Mucosa of stomach (tissue), 1 donor: Measurements from ENCODE around the gene SLC6A6.

Source experiments
- H3K27me3 ChIP-seq: one replicate; pipeline ENCODE4 v1.7.0; 2013; ENCODE audit warnings: mild to moderate bottlenecking, low read length; ENCODE audit not compliant: control insufficient read depth, insufficient read depth
- H3K36me3 ChIP-seq: one replicate; pipeline ENCODE4 v1.7.0; 2013; ENCODE audit warnings: low read length; ENCODE audit not compliant: control insufficient read depth, insufficient read depth
- H3K4me1 ChIP-seq: one replicate; pipeline ENCODE4 v1.7.0; 2013; ENCODE audit warnings: mild to moderate bottlenecking, low read length; ENCODE audit not compliant: control insufficient read depth, insufficient read depth
- H3K4me3 ChIP-seq: one replicate; pipeline ENCODE4 v1.7.0; 2013; ENCODE audit warnings: low read length
- H3K9ac ChIP-seq: one replicate; pipeline ENCODE4 v1.7.0; 2013; ENCODE audit warnings: mild to moderate bottlenecking, low read length, moderate library complexity
- H3K9me3 ChIP-seq: one replicate; pipeline ENCODE4 v1.7.0; 2013; ENCODE audit warnings: mild to moderate bottlenecking, low read length, moderate library complexity; ENCODE audit not compliant: control insufficient read depth
- donor health status: Pancreatic carcinoma.

The SLC6A6 gene

GRCh38 chr3:14463330-14464140, 61.1 kb downstream of the SLC6A6 start:
- Histone ChIP-seq H3K4me3 (no peak overlapping the region), H3K36me3 (peaks cover 6% of the 10 kb centered on the region), H3K9ac (no peak overlapping the region), H3K27me3 (no peaks in the 10 kb centered on the region), H3K9me3 (no peaks in the 10 kb centered on the region), H3K4me1 (peaks cover 34% of the 10 kb centered on the region)

- Histone ChIP-seq H3K9ac (no peak overlapping the region), H3K4me1 (peaks cover 29% of the 10 kb centered on the region), H3K36me3 (peaks cover 6% of the 10 kb centered on the region), H3K4me3 (no peak overlapping the region), H3K9me3 (no peaks in the 10 kb centered on the region), H3K27me3 (no peaks in the 10 kb centered on the region)
These were observed 61.7 kb downstream of the SLC6A6 start for GRCh38 chr3:14464141-14464465.

- peaks cover 24% of the 10 kb centered on the region for H3K4me1 ChIP-seq
- H3K36me3 ChIP-seq = peaks cover 6% of the 10 kb centered on the region
- H3K9ac ChIP-seq = no peak overlapping the region
- H3K27me3 ChIP-seq = no peaks in the 10 kb centered on the region
- H3K4me3 ChIP-seq = no peak overlapping the region
- H3K9me3 ChIP-seq = no peaks in the 10 kb centered on the region
These were observed 62.1 kb downstream of the SLC6A6 start for GRCh38 chr3:14464521-14464920.

GRCh38 chr3:14465425-14465824, 63.0 kb downstream of the SLC6A6 start:
- Histone ChIP-seq H3K9ac (no peak overlapping the region), H3K36me3 (peaks cover 6% of the 10 kb centered on the region), H3K9me3 (no peaks in the 10 kb centered on the region), H3K4me1 (peaks cover 15% of the 10 kb centered on the region), H3K4me3 (no peak overlapping the region), H3K27me3 (no peaks in the 10 kb centered on the region)

- H3K4me3 ChIP-seq = no peak overlapping the region
These were observed 63.9 kb downstream of the SLC6A6 start for GRCh38 chr3:14466179-14466903.

GRCh38 chr3:14467814-14468620, 65.6 kb downstream of the SLC6A6 start:
- H3K4me3 ChIP-seq = no peak overlapping the region
- no peak overlapping the region for H3K9ac ChIP-seq
- H3K9me3 ChIP-seq = no peaks in the 10 kb centered on the region
- no peaks in the 10 kb centered on the region for H3K27me3 ChIP-seq
- peaks cover 6% of the 10 kb centered on the region for H3K36me3 ChIP-seq
- H3K4me1 ChIP-seq = no peaks in the 10 kb centered on the region

More at GRCh38 chr3:14466179-14466903, 63.9 kb downstream of the SLC6A6 start:
- no peak overlapping the region for H3K9ac ChIP-seq
- H3K27me3 ChIP-seq = no peaks in the 10 kb centered on the region
- no peaks in the 10 kb centered on the region for H3K9me3 ChIP-seq
- H3K4me1 ChIP-seq = peaks cover 6% of the 10 kb centered on the region
- peaks cover 6% of the 10 kb centered on the region for H3K36me3 ChIP-seq

- Histone ChIP-seq H3K4me3 (no peak overlapping the region), H3K27me3 (no peaks in the 10 kb centered on the region), H3K4me1 (no peaks in the 10 kb centered on the region), H3K36me3 (peaks cover 6% of the 10 kb centered on the region), H3K9ac (no peak overlapping the region), H3K9me3 (no peaks in the 10 kb centered on the region)
These were observed 66.2 kb downstream of the SLC6A6 start for GRCh38 chr3:14468621-14468981.

- H3K9me3 ChIP-seq = no peaks in the 10 kb centered on the region
- no peak overlapping the region for H3K4me3 ChIP-seq
- no peaks in the 10 kb centered on the region for H3K27me3 ChIP-seq
- H3K4me1 ChIP-seq = no peaks in the 10 kb centered on the region
- H3K36me3 ChIP-seq = peaks cover 6% of the 10 kb centered on the region
- no peak overlapping the region for H3K9ac ChIP-seq
These were observed 68.1 kb downstream of the SLC6A6 start for GRCh38 chr3:14470461-14470860.

- Histone ChIP-seq H3K27me3 (no peaks in the 10 kb centered on the region), H3K9me3 (no peaks in the 10 kb centered on the region), H3K4me3 (no peak overlapping the region), H3K9ac (no peak overlapping the region), H3K4me1 (no peaks in the 10 kb centered on the region), H3K36me3 (peaks cover 6% of the 10 kb centered on the region)
These were observed 68.6 kb downstream of the SLC6A6 start for GRCh38 chr3:14471016-14471415.

GRCh38 chr3:14471690-14472089, 69.3 kb downstream of the SLC6A6 start:
- no peaks in the 10 kb centered on the region for H3K9me3 ChIP-seq
- H3K36me3 ChIP-seq = peaks cover 6% of the 10 kb centered on the region
- H3K4me3 ChIP-seq = no peak overlapping the region
- no peak overlapping the region for H3K9ac ChIP-seq
- H3K4me1 ChIP-seq = no peaks in the 10 kb centered on the region
- H3K27me3 ChIP-seq = no peaks in the 10 kb centered on the region

GRCh38 chr3:14472471-14473351, 70.3 kb downstream of the SLC6A6 start:
- no peaks in the 10 kb centered on the region for H3K27me3 ChIP-seq
- no peak overlapping the region for H3K9ac ChIP-seq
- H3K9me3 ChIP-seq = no peaks in the 10 kb centered on the region
- H3K4me3 ChIP-seq = no peak overlapping the region
- no peaks in the 10 kb centered on the region for H3K36me3 ChIP-seq
- H3K4me1 ChIP-seq = no peaks in the 10 kb centered on the region
